Activated CD8-positive, alpha-beta T cell treated with anti-CD3 and anti-CD28 coated beads, Interleukin-2, amount 10 ng/mL, durations not matched to agents 7 days and 5 days (primary cell): ENCODE measurements around the gene ADIRF. TPM values are rescaled to one million over a fixed set of nuclear protein-coding genes. Genes with fewer than 3 reads are reported as not detected.
"Not testable (repeated sequence)": the region's sequence is repeated elsewhere in the genome, so short reads cannot be mapped to it uniquely, and the experiment has no call there.

Source experiments
- ATAC-seq: fragments of 150-1000 bp; cut with Tn5 transposase; one replicate; pipeline ENCODE4 v1.10.0; 2021; ENCODE audit warnings: moderate library complexity
- CTCF ChIA-PET: fragments of 350-600 bp; sonication (Branson Sonifier 250); formaldehyde crosslinking; loops from one replicate; lab custom pipeline; 2021; ENCODE audit warnings: antibody characterized with exemption; lab: Charles Lee
- POLR2A ChIA-PET: fragments of 350-600 bp; sonication (Branson Sonifier 250); formaldehyde crosslinking; loops from one replicate; lab custom pipeline; 2021; ENCODE audit warnings: antibody characterized with exemption; lab: Charles Lee
- DNase-seq: peaks from one replicate; pipeline ENCODE4 v3.0.0-alpha.2; 2020
- H3K27ac Mint-ChIP-seq: one replicate; pipeline ENCODE4 v1.8.0; 2021; ENCODE audit warnings: mild to moderate bottlenecking, mixed read lengths
- H3K27me3 Mint-ChIP-seq: one replicate; pipeline ENCODE4 v1.8.0; 2021; ENCODE audit warnings: low read depth, mixed read lengths
- H3K36me3 Mint-ChIP-seq: one replicate; pipeline ENCODE4 v1.8.0; 2021; ENCODE audit warnings: low read depth, mixed read lengths
- H3K4me1 Mint-ChIP-seq: one replicate; pipeline ENCODE4 v1.8.0; 2021; ENCODE audit warnings: low read depth, mixed read lengths
- H3K4me3 Mint-ChIP-seq: one replicate; pipeline ENCODE4 v1.8.0; 2021; ENCODE audit warnings: mild to moderate bottlenecking, mixed read lengths
- H3K9me3 Mint-ChIP-seq: one replicate; pipeline ENCODE4 v1.8.0; 2022; ENCODE audit warnings: mixed read lengths; ENCODE audit not compliant: insufficient read depth
- total RNA-seq, 2 experiments: library from RNA; stranded (reverse); gene quantifications; one replicate each; pipeline ENCODE4 v1.2.3, GENCODE V29; 2021

Gene ADIRF
- total RNA-seq, 2 experiments from 2014 or later: not detected

- CTCF ChIA-PET: interaction anchor here (0.7 to 1.1 kb wide), 2 partner anchors 20 to 29 kb away, joined by 3 to 4 read pairs; no protein-coding TSS in a partner anchor
- DNase-seq (no peak), ATAC-seq (no peak)
- H3K9me3 Mint-ChIP-seq: no peaks in the 10 kb centered on the region
- H3K4me1 Mint-ChIP-seq: peaks cover 7% of the 10 kb centered on the region
- POLR2A ChIA-PET: no interaction called here
- no peak overlapping the region for H3K4me3 Mint-ChIP-seq
- H3K36me3 Mint-ChIP-seq: no peaks in the 10 kb centered on the region
- no peak overlapping the region for H3K27ac Mint-ChIP-seq
- peaks cover 3% of the 10 kb centered on the region for H3K27me3 Mint-ChIP-seq
Observed at GRCh38 chr10:86940677-86941076, 27.6 kb upstream of the ADIRF start.

GRCh38 chr10:86941426-86941825, 26.9 kb upstream of the ADIRF start:
- H3K27ac Mint-ChIP-seq: no peak overlapping the region
- no peaks in the 10 kb centered on the region for H3K9me3 Mint-ChIP-seq
- no peak for DNase-seq
- CTCF ChIA-PET: interaction anchor here (0.7 to 1.1 kb wide), 2 partner anchors 19 to 28 kb away, joined by 3 to 4 read pairs; no protein-coding TSS in a partner anchor
- H3K4me1 Mint-ChIP-seq: peaks cover 7% of the 10 kb centered on the region
- POLR2A ChIA-PET: no interaction called here
- no peak overlapping the region for H3K4me3 Mint-ChIP-seq
- peaks cover 3% of the 10 kb centered on the region for H3K27me3 Mint-ChIP-seq
- H3K36me3 Mint-ChIP-seq: no peaks in the 10 kb centered on the region
- no peak for ATAC-seq

- no peak for DNase-seq
- Mint-ChIP-seq H3K4me3 (no peak overlapping the region), H3K36me3 (no peaks in the 10 kb centered on the region), H3K9me3 (no peaks in the 10 kb centered on the region), H3K4me1 (peaks cover 7% of the 10 kb centered on the region), H3K27me3 (peaks cover 7% of the 10 kb centered on the region), H3K27ac (no peak overlapping the region)
- CTCF ChIA-PET: no interaction called here
- POLR2A ChIA-PET: no interaction called here
- no peak for ATAC-seq
Observed at GRCh38 chr10:86941991-86942421, 26.3 kb upstream of the ADIRF start.

- ATAC-seq (no peak), DNase-seq (no peak)
- peaks cover 7% of the 10 kb centered on the region for H3K4me1 Mint-ChIP-seq
- H3K36me3 Mint-ChIP-seq: no peaks in the 10 kb centered on the region
- peaks cover 4% of the 10 kb centered on the region for H3K27me3 Mint-ChIP-seq
- H3K27ac Mint-ChIP-seq: no peak overlapping the region
- H3K4me3 Mint-ChIP-seq: no peak overlapping the region
- POLR2A ChIA-PET: no interaction called here
- H3K9me3 Mint-ChIP-seq: no peaks in the 10 kb centered on the region
- CTCF ChIA-PET: no interaction called here
Observed at GRCh38 chr10:86942441-86943315, 25.6 kb upstream of the ADIRF start.

- H3K27me3 Mint-ChIP-seq: peaks cover 4% of the 10 kb centered on the region
- H3K27ac Mint-ChIP-seq: no peak overlapping the region
- H3K4me1 Mint-ChIP-seq: peaks cover 7% of the 10 kb centered on the region
- H3K4me3 Mint-ChIP-seq: no peak overlapping the region
- no peaks in the 10 kb centered on the region for H3K36me3 Mint-ChIP-seq
- ATAC-seq: no peak
- no peaks in the 10 kb centered on the region for H3K9me3 Mint-ChIP-seq
- DNase-seq: no peak
- ChIA-PET CTCF (no interaction called here), POLR2A (no interaction called here)
Observed at GRCh38 chr10:86943316-86944030, 24.8 kb upstream of the ADIRF start.

- DNase-seq: no peak
- POLR2A ChIA-PET: no interaction called here
- ATAC-seq: no peak
Observed at GRCh38 chr10:86944031-86944419, 24.3 kb upstream of the ADIRF start.

GRCh38 chr10:86944471-86944870, 23.8 kb upstream of the ADIRF start:
- ATAC-seq (no peak), DNase-seq (no peak)
- H3K27ac Mint-ChIP-seq: no peak overlapping the region
- H3K27me3 Mint-ChIP-seq: peaks cover 4% of the 10 kb centered on the region
- POLR2A ChIA-PET: no interaction called here
- no peaks in the 10 kb centered on the region for H3K9me3 Mint-ChIP-seq
- CTCF ChIA-PET: no interaction called here
- H3K4me1 Mint-ChIP-seq: peaks cover 7% of the 10 kb centered on the region
- no peak overlapping the region for H3K4me3 Mint-ChIP-seq
- no peaks in the 10 kb centered on the region for H3K36me3 Mint-ChIP-seq

More at GRCh38 chr10:86944031-86944419, 24.3 kb upstream of the ADIRF start:
- no peak overlapping the region for H3K27ac Mint-ChIP-seq
- peaks cover 4% of the 10 kb centered on the region for H3K27me3 Mint-ChIP-seq
- H3K9me3 Mint-ChIP-seq: no peaks in the 10 kb centered on the region
- peaks cover 7% of the 10 kb centered on the region for H3K4me1 Mint-ChIP-seq
- H3K36me3 Mint-ChIP-seq: no peaks in the 10 kb centered on the region
- CTCF ChIA-PET: no interaction called here
- no peak overlapping the region for H3K4me3 Mint-ChIP-seq

- DNase-seq (no peak), ATAC-seq (no peak)
- CTCF ChIA-PET: no interaction called here
- Mint-ChIP-seq H3K27ac (no peak overlapping the region), H3K4me3 (no peak overlapping the region), H3K36me3 (no peaks in the 10 kb centered on the region), H3K27me3 (peaks cover 4% of the 10 kb centered on the region), H3K9me3 (no peaks in the 10 kb centered on the region), H3K4me1 (peaks cover 7% of the 10 kb centered on the region)
- POLR2A ChIA-PET: no interaction called here
Observed at GRCh38 chr10:86944907-86945306, 23.4 kb upstream of the ADIRF start.

- no peak overlapping the region for H3K27ac Mint-ChIP-seq
- peaks cover 10% of the 10 kb centered on the region for H3K4me1 Mint-ChIP-seq
- H3K27me3 Mint-ChIP-seq: peaks cover 4% of the 10 kb centered on the region
- ChIA-PET POLR2A (no interaction called here), CTCF (no interaction called here)
- no peak for ATAC-seq
- H3K36me3 Mint-ChIP-seq: no peaks in the 10 kb centered on the region
- H3K4me3 Mint-ChIP-seq: no peak overlapping the region
- H3K9me3 Mint-ChIP-seq: no peaks in the 10 kb centered on the region
- no peak for DNase-seq
Observed at GRCh38 chr10:86945361-86946212, 22.7 kb upstream of the ADIRF start.

GRCh38 chr10:86946213-86947155, 21.8 kb upstream of the ADIRF start:
- no peak overlapping the region for H3K4me3 Mint-ChIP-seq
- peaks cover 11% of the 10 kb centered on the region for H3K4me1 Mint-ChIP-seq
- POLR2A ChIA-PET: no interaction called here
- DNase-seq: no peak
- peaks cover 4% of the 10 kb centered on the region for H3K27me3 Mint-ChIP-seq
- H3K27ac Mint-ChIP-seq: no peak overlapping the region
- ATAC-seq: no peak
- no peaks in the 10 kb centered on the region for H3K36me3 Mint-ChIP-seq
- H3K9me3 Mint-ChIP-seq: no peaks in the 10 kb centered on the region
- CTCF ChIA-PET: no interaction called here

GRCh38 chr10:86947806-86948205, 20.5 kb upstream of the ADIRF start:
- H3K27me3 Mint-ChIP-seq, H3K9me3 Mint-ChIP-seq, H3K27ac Mint-ChIP-seq, ATAC-seq, CTCF ChIA-PET, H3K4me3 Mint-ChIP-seq, H3K36me3 Mint-ChIP-seq, DNase-seq: not testable (repeated sequence)
- POLR2A ChIA-PET: interaction anchor here (0.6 kb wide), 1 partner anchor 269 kb away, joined by 4 read pairs; no protein-coding TSS in a partner anchor
- H3K4me1 Mint-ChIP-seq: peaks cover 11% of the 10 kb centered on the region
